GM21367 (cell line): ENCODE measurements around the gene CEP44.
"Not testable (repeated sequence)": the region's sequence is repeated elsewhere in the genome, so short reads cannot be mapped to it uniquely, and the experiment has no call there.

Source experiments
- ATAC-seq: cut with Tn5 transposase; IDR thresholded peaks from one replicate; pipeline ENCODE4 v1.9.1; 2021; ENCODE audit not compliant: unreplicated experiment

CEP44 gene

DNA sequence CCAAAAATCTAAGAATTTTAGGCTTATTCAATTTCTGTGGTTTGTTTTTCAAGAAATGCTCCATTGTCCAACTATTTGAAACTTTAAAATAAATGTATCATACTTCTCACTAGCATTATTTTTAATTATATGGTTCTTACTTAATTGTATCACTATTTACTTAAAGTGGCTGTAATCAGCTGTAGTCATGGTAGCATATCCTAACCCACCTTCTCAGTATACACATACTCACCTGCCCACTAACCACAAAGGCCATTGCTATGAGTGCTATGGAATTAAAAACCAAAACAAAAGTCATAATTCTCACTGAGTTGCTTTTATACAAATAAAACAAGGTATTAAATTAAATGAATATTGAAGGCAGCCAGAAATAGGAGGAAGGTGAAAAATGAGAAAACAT lies 5.2 kb upstream of the CEP44 start:
- ATAC-seq: no peak

DNA sequence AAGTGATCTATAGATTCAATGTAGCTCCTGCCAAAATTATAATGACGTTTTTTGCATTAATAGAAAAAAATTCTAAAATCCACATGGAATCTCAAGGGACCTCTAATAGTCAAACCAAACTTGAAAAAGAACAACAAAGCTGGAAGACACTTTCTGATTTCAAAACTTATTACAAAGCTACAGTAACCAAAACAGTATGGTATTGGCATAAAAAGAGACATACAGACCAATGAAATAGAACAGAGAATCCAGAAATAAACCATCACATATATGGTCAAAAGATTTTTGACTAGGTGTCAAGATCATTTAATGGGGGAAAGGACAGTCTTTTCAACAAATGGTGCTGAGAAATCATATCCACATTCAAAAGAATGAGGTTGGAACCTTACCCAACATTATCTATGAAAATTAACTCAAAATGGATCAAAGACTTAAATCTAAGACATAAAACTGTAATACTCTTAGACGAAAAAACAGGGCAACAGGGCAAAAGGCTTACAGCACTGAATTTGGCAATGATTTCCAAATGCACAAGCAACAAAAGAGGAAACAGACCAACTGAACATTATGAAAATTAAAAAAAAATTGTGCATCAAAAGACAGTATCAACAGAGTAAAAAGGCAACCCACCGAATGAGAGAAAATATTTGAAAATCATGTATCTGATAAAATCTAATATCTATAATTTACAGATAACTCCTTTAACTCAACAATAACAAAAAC lies 4.1 kb upstream of the CEP44 start:
- ATAC-seq: no peak

DNA sequence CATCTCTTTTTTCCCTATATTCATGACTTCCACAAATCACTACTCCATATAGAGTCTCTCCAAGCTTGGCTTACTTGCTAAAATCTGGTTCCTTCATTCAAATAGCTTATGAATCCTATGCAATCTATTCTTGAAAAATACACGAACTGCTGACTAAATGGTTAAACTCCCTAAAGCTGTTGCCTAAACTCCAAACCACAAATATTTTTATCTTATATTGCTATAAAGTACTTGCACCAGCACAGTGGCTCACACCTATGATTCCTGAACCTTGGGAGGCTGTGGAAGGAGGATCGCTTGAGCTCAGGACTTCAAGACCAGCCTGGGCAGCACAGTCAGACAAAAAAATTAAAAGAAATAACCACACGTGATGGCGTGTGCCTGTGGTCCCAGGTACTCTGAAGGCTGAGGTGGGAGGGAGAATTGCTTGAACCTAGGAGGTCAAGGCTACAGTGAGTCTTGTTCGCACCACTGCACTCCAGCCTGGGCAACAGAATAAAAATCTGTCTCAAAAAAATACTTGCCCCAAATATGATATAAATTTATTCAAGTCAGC lies 2.5 kb upstream of the CEP44 start:
- no peak for ATAC-seq

DNA sequence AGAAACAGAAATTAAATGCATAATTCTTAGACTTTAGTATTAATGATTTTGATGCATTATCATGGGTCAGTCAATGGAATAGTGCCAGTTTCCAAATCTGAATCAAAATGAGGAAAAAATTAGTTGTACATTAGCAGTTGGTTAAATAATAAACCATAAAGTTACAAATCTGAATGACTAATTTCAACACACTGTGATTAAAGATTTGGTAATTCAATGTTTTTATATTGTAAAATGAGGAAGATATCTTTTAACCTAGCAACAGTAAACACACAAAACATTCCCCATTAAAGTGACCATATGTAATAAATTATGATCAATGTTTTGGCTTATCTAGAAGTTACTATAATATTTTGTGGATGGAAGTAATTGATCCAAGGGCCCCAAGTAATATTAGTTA lies 1.8 kb upstream of the CEP44 start:
- no peak for ATAC-seq

DNA sequence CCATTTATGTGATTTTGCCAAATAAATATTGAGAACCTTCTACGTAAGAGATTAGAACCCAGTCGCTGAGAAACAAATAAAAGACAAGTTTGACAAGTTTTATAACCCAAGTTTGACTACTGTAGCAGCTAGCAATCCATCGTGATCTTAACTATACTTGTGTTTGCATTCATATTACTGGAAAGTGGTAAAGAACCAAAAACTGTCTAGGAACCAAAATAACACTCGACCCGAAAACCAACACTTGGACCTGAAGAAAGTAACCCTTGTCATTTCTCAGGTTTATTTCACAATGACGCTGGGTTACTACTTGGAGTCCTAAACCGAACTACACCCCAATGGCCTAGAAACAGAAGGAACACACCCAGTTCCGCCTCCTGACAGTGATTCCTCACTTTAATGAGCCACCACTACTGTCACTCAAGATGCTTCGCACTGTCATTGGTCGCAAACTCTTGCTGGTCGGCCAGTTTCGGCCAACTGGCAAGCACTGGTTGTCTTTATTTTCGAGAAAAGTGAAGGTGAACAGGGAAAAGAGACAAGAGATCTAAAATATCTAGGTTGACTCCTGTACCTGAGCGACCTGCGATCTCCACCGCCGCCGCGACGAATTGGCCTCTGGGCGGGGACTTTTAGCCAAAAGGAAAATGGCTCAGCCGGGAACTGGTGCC lies 740 bp upstream of the CEP44 start:
- ATAC-seq: peak; percentile 98

DNA sequence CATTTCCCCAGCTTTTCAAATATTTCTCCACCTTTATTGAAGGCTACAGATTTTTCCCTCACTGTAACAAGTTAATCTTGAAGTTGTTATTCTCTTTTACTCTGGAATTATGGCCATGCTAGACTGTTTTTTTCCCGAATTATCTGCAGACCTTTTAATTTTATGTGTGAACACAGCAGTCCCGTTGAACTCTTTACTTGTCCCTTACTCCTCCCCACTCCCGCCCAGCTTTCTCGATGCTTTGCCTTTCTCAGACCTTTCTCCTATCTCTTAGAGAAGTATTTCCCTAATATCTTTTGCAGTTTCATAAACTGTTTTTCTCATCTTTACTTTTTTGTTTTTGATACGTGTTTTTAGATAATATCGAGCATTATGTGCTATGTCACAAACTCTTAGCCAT lies 776 bp downstream of the CEP44 start:
- ATAC-seq: no peak

DNA sequence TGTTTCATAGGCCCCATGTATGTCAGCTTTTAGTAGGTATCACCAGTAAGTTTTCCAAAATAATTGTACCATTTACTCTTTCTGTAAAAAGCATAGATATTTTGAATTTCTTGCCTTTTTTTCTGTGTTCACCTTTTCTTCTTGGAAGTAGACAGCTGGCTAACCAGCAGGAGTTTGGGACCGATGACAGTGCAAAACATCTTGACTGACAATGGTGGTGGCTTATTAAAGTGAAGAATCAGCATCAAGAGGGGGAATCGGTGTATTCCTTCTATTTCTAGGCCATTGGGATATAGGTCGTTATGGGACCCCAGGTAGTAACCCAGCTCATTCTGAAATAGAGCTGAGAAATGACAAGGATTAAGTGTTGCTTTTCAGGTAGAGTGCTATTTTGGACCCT lies 3.2 kb downstream of the CEP44 start:
- ATAC-seq: no peak

DNA sequence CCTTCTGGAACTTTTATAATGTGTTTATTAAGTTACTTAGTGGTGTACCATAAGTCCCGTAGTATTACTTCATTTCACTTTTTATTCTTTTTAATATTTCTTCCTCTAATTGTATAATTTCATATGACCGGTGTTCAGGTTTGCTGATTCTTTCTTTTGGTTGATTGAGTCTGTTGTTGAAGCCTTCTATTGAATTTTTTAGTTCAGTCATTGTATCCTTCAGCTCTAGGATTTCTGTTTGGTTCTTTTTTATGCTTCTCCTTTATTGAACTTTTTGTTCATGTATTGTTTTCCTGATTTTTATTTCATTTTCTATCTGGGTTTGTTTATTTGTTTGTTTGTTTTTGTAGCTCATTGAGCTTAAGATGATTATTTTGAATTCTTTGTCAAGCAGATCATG lies 8.8 kb downstream of the CEP44 start:
- no peak for ATAC-seq

DNA sequence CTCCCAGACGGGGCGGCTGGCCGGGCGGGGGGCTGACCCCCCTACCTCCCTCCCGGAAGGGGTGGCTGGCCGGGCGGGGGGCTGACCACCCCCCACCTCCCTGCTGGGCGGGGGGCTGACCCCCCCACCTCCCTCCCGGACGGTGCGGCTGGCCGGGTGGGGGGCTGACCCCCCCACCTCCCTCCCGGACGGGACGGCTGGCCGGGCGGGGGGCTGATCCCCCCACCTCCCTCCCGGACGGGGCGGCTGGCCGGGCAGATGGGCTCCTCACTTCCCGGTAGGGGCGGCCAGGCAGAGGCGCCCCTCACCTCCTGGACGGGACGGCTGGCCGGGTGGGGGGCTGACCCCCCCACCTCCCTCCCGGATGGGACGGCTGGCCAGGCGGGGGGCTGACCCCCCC lies 10.9 kb downstream of the CEP44 start:
- not testable (repeated sequence) for ATAC-seq

DNA sequence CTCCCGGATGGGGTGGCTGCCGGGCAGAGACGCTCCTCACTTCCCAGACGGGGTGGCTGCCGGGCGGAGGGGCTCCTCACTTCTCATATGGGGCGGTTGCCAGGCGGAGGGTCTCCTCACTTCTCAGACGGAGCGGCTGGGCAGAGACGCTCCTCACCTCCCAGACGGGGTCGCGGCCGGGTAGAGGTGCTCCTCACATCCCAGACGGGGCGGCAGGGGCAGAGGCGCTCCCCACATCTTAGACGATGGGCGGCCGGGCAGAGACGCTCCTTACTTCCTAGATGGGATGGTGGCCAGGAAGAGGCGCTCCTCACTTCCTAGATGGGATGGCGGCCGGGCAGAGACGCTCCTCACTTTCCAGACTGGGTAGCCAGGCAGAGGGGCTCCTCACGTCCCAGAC lies 11.4 kb downstream of the CEP44 start:
- ATAC-seq: not testable (repeated sequence)

DNA sequence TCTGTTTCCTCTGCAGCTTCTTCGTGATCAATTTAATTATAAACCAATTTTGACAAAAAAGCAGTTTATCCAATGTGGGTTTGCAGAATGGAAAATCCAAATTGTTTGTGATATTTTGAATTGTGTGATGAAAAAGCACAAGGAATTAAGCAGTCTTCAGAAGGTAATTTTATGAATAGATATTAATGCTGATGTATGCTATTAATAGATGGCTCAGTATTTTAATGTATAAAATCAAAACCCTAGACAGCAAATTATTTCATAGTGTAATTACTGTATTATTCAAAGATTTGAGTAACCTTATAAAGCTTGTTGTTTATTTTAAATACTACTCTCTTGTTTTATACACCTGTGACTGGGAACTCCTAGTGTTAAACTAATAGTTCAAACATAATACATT lies 20.0 kb downstream of the CEP44 start:
- ATAC-seq: no peak

DNA sequence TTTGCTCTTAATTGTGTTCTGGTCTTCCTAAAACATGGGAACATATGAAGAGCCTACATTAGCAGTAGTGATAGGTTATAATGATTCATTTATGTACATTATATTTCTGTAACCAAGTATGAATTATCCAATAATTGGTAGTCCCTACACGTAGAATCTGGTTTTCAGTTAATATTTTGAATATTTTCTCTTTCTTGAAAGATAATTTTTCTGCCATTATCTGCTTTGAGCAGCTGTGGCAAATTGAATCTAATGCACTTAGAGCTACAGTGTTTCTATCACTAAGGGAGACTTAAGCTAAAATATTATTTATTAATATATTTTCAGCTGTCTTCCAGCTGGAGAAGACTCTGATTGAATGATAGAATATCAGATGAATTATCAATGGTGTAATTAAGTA lies 21.0 kb downstream of the CEP44 start:
- ATAC-seq: no peak

DNA sequence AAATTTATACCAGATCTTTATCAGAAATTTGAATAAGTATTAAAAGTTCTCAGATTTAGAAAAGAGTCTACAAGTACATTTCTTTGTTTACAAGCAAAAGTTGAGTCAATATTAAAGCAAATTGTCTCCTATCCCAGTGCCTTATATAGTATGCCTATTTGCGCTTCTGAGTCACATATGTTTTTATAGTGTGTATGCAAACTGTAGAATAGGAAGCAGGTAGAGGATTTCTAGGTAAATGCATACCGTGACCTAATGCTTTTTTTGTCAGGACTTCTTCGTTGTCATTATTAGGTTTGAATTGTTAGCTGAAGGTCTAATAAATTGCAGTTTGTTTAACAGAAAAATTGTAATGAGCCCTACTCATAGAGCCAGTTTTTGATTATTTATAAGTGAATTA lies 22.2 kb downstream of the CEP44 start:
- no peak for ATAC-seq

DNA sequence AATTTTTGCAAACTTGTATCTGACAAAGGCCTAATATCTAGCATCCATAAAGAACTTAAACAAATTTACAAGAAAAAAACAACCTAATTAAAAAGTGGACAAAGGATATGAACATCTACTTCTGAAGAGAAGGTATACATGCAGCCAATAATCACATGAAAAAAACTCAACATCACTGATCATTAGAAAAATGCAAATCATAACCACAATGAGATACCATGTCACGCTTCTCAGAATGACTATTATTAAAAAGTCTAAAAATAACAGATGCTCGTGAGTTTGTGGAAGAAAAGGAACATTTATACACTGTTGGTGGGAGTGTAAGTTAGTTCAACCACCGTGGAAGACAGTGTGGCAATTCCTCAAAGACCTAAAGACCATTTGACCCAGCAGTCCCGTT lies 24.0 kb downstream of the CEP44 start:
- ATAC-seq: no peak

DNA sequence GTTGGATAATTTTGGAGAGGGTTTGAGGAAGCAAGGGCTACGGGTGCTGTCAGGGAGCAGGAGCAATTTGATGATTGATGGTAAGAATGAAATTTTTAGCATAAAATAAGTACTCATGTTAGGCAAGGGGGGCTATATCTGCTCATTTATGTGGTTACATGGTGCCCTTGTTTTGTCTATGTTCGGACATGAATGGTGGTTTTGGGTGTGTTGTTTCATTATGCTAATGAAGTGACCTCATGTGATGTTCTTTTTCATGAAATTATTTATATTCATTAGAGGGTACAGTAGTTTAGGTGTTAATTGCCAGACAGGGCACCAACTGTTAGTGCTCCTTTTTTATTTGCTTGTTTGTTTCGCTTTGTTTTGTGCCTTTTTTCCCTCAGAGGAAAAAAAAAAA lies 29.3 kb downstream of the CEP44 start:
- no peak for ATAC-seq

DNA sequence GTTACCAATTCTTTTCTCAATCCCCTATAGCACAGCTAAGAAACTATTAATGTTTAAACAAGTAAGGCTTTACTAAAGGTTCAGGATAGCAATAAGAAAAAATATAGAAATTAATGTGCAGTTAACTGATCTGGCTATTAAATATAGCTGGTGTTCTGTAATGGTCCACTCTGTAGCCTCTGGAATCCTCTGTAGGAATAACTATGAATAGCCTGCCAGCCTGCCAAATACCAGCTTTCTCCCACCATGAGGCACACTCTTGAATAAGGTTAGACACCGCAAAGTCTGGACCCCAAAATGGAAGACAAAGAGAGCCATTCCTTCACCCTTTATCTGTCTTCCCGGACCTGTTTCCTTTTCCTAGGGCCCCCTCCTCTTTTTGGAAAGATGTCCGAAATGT lies 30.6 kb downstream of the CEP44 start:
- ATAC-seq: no peak

DNA sequence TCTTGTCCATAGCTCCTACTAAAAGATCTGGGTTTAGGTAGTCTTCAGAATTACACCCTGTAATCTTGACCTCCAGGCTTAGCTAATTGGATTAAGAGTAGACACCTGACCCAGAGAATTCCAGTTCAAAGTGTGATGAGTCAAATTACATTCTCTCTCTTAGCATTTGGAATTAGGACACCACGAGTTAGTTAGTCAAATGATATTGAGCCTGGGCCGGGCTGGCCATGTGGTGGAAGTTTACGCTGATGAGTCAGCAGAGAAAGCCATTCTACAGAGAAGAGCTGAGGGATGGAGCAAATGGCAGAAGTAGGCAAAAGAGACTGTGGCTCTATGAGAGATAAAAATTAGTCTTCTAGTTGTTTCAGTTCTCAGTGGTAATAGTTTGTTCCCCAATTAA lies 31.1 kb downstream of the CEP44 start:
- no peak for ATAC-seq

DNA sequence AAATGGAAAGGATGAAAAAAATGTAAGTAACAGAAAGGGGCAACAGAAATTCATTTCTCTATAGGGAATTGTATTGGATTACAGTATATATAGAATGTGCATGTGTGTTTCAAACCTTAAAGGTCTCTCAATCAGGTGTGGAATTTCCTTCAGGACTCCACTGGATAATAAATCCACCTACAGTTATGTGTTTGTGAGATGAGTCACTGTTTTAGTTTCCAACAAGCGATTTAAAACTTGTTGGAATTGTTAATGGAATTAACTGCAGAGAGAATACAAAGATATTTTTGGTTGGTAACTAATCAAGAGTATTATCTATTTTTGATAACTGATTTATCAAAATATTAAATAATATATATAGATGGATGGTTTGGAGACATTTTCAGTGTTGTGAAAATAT lies 32.8 kb downstream of the CEP44 start:
- no peak for ATAC-seq

DNA sequence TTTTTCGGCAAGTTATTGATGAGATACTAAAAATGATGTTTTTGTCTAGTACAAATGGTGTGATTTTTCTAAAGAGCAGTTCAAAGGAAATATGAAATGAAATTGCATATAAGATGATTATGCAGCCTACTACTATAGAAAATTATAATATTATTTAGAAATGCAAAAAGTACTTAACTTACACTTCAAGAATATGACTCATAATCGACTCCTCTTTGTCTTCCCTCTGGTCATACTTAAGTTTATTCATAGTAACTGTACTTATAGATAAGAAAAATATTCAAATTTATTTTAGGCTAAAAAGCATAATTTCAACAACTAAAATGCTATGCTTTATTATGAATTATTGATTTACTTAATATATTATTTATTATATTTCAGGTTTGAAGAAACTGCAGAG lies 33.2 kb downstream of the CEP44 start:
- no peak for ATAC-seq

DNA sequence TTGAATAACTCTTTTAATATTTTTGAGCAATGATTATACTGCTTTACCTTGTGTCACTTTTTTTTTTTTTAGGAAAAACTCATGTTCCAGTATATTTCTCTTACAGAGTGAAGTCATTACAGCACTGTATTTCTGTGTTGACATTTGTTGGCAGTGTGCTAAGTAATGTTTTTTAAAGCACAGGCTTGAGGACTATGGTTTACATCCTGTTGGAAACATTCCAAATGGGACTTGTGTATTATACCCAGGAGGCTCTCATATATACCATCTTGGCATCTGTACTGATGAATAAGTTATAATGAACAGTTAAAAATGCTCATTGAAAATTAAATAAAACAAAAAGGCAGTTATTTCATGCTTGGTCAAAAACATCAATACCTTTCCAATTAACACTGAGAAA lies 33.8 kb downstream of the CEP44 start:
- ATAC-seq: no peak

DNA sequence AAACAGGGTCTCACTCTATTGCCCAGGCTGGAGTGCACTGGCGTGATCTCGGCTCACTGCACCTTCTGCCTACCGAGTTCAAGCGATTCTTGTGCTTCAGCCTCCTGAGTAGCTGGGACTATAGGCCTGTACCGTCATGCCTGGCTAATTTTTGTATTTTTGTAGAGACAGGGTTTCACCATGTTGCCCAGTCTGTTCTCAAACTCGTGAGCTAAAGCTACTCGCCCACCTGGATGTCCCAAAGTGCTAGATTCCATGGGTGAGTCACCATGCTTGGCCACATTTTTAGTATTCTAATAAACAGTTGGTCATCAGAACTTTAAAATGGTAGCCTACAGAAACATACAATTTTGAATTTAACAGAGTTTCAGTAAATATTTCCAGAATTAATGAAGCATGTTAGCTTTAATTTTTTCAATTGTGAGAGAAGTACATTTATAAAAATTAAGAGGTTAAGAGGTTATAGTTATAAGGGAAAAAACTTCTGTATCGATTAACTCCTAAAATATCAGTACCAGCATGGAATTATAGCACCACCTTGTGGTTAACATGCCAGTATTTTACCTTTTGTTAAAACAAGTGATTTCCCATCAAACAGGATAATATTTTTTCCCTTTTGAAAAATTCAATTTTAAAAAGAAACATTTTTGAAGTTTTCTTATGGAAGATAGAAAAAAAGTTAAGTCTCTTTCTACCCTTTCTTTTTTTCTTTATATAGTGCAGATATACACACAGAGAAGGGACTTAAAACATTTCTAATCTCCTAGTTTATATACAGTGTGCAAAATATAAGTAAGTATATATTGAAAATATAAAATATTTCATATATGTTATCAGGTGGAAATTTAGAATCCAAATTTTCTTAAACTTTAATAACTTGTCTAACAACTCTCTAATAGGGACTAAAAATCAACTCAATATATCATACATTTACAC lies 35.4 kb downstream of the CEP44 start:
- no peak for ATAC-seq
